Smooth muscle cell (in vitro differentiated cells): Measurements from ENCODE around the gene MIR17HG. TPM values are rescaled to one million over a fixed set of nuclear protein-coding genes. Genes with fewer than 3 reads are reported as not detected.
"Not testable (repeated sequence)": the region's sequence is repeated elsewhere in the genome, so short reads cannot be mapped to it uniquely, and the experiment has no call there.

Experiments used
- DNase-seq: peaks from one replicate; lab custom pipeline; 2025; ENCODE audit not compliant: unreplicated experiment; lab: John Stamatoyannopoulos, UW
- H2AFZ ChIP-seq: fragments of 200-600 bp; sonication (generic); 2 replicates; pipeline ENCODE4 v1.6.0; 2016; ENCODE audit warnings: antibody characterized with exemption, low read depth, mild to moderate bottlenecking
- H3F3A ChIP-seq: fragments of 200-600 bp; sonication (generic); 2 replicates; pipeline ENCODE4 v1.6.0; 2017; ENCODE audit warnings: antibody characterized with exemption, low read depth
- H3K27ac ChIP-seq: fragments of 200-600 bp; sonication (generic); 2 replicates; pipeline ENCODE4 v1.5.1; 2016; ENCODE audit warnings: low read depth, mild to moderate bottlenecking
- H3K27me3 ChIP-seq: fragments of 200-600 bp; sonication (generic); 2 replicates; pipeline ENCODE4 v1.6.1; 2016; ENCODE audit warnings: low read depth, mild to moderate bottlenecking
- H3K36me3 ChIP-seq: fragments of 200-600 bp; sonication (generic); 2 replicates; pipeline ENCODE4 v1.5.1; 2016; ENCODE audit warnings: low read depth
- H3K4me1 ChIP-seq: fragments of 200-600 bp; sonication (generic); 2 replicates; pipeline ENCODE4 v1.5.1; 2016; ENCODE audit warnings: low read depth
- H3K4me2 ChIP-seq: fragments of 200-600 bp; sonication (generic); 2 replicates; pipeline ENCODE4 v1.6.0; 2016; ENCODE audit warnings: mild to moderate bottlenecking
- H3K4me3 ChIP-seq: fragments of 200-600 bp; sonication (generic); 2 replicates; pipeline ENCODE4 v1.5.1; 2016; ENCODE audit warnings: mild to moderate bottlenecking
- H3K79me2 ChIP-seq: fragments of 200-600 bp; sonication (generic); 2 replicates; pipeline ENCODE4 v1.6.0; 2016; ENCODE audit warnings: low read depth, mild to moderate bottlenecking
- H3K9ac ChIP-seq: fragments of 200-600 bp; sonication (generic); 2 replicates; pipeline ENCODE4 v1.6.0; 2016; ENCODE audit warnings: low read depth
- H3K9me3 ChIP-seq: fragments of 200-600 bp; sonication (generic); replicated peaks from 2 replicates; pipeline ENCODE4 v1.5.1; 2016; ENCODE audit warnings: low read depth
- H4K20me1 ChIP-seq: fragments of 200-600 bp; sonication (generic); 2 replicates; pipeline ENCODE4 v1.6.0; 2016; ENCODE audit warnings: low read depth
- WGBS: methylation state at CpG from one replicate; pipeline ENCODE4 v1.1.7; 2016; ENCODE audit warnings: low lambda C conversion rate; 5-methylcytosine and 5-hydroxymethylcytosine counted together
- polyA plus RNA-seq: library from polyadenylated mRNA; unstranded; fragments of >200 nt; fragmentation: Nextera tagmentation; extraction: Ambion mirVana; gene quantifications from 2 replicates; pipeline ENCODE4 v1.2.1, GENCODE V29; 2016
- total RNA-seq: library from RNA; depleted of rRNA; stranded (reverse); fragments of >200 nt; gene quantifications from 2 replicates; pipeline ENCODE4 v1.2.3, GENCODE V29; 2014
- TF ChIP-seq, protein P1 (sequence below): fragments of 200-600 bp; sonication (generic); IDR thresholded peaks from 2 replicates; pipeline ENCODE4 v1.5.1; 2017; ENCODE audit warnings: borderline replicate concordance, mild to moderate bottlenecking, antibody characterized with exemption; ENCODE audit not compliant: insufficient read depth, poor library complexity, severe bottlenecking

Gene MIR17HG
- total and polyA plus RNA-seq, 2 experiments from 2014 or later: 0.07 to 0.54 TPM

- H4K20me1 ChIP-seq: no peaks in the 10 kb centered on the region
- no peak overlapping the region for H2AFZ ChIP-seq
- no peaks in the 10 kb centered on the region for H3F3A ChIP-seq
- H3K27ac ChIP-seq: no peak overlapping the region
- no peak overlapping the region for H3K9ac ChIP-seq
- H3K36me3 ChIP-seq: no peaks in the 10 kb centered on the region
- no peaks in the 10 kb centered on the region for H3K9me3 ChIP-seq
- H3K27me3 ChIP-seq: peaks cover 3% of the 10 kb centered on the region
- H3K4me2 ChIP-seq: no peak overlapping the region
- no peak overlapping the region for H3K4me3 ChIP-seq
- DNase-seq: no peak
- H3K79me2 ChIP-seq: no peaks in the 10 kb centered on the region
- TF ChIP-seq, protein P1, sequence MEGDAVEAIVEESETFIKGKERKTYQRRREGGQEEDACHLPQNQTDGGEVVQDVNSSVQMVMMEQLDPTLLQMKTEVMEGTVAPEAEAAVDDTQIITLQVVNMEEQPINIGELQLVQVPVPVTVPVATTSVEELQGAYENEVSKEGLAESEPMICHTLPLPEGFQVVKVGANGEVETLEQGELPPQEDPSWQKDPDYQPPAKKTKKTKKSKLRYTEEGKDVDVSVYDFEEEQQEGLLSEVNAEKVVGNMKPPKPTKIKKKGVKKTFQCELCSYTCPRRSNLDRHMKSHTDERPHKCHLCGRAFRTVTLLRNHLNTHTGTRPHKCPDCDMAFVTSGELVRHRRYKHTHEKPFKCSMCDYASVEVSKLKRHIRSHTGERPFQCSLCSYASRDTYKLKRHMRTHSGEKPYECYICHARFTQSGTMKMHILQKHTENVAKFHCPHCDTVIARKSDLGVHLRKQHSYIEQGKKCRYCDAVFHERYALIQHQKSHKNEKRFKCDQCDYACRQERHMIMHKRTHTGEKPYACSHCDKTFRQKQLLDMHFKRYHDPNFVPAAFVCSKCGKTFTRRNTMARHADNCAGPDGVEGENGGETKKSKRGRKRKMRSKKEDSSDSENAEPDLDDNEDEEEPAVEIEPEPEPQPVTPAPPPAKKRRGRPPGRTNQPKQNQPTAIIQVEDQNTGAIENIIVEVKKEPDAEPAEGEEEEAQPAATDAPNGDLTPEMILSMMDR: no peak
- H3K4me1 ChIP-seq: no peaks in the 10 kb centered on the region
Observed at GRCh38 chr13:91314888-91315287, 32.6 kb upstream of the MIR17HG start.

DNA sequence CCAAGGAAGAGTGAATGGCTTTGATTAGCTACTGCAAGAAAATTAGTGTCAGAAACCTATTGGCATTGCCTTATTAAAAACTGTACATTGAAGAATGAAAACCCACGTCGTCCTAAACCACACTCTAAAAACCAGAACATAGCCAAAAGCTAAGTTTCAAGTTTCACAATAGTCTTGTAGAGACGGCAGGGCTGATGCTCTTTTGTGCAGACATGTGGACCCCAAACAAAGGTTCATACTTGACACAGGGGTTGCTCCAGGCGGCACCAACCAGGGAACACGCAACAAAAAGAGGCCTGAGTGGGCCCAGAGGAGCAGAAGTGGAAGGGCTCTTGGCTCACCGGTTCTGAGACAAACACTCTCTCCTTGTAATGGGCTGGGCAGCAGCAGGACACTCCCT lies 28.6 kb upstream of the MIR17HG start:
- no peaks in the 10 kb centered on the region for H3K4me1 ChIP-seq
- H3K9me3 ChIP-seq: no peaks in the 10 kb centered on the region
- no peak overlapping the region for H2AFZ ChIP-seq
- TF ChIP-seq, protein P1: no peak
- H3K36me3 ChIP-seq: no peaks in the 10 kb centered on the region
- no peak overlapping the region for H3K4me2 ChIP-seq
- no peaks in the 10 kb centered on the region for H3F3A ChIP-seq
- peaks cover 8% of the 10 kb centered on the region for H3K27me3 ChIP-seq
- DNase-seq: no peak
- no peaks in the 10 kb centered on the region for H3K79me2 ChIP-seq
- no peak overlapping the region for H3K27ac ChIP-seq
- no peak overlapping the region for H3K9ac ChIP-seq
- 80% methylated on average over 6 of the region's 6 CpGs for WGBS
- H4K20me1 ChIP-seq: no peaks in the 10 kb centered on the region
- H3K4me3 ChIP-seq: no peak overlapping the region

GRCh38 chr13:91319996-91320395 lies 27.5 kb upstream of the MIR17HG start:
- TF ChIP-seq, protein P1: no peak
- H3K4me1 ChIP-seq: no peaks in the 10 kb centered on the region
- no peak overlapping the region for H2AFZ ChIP-seq
- no peak overlapping the region for H3K9ac ChIP-seq
- no peaks in the 10 kb centered on the region for H3F3A ChIP-seq
- H3K36me3 ChIP-seq: no peaks in the 10 kb centered on the region
- no peak overlapping the region for H3K27ac ChIP-seq
- no peaks in the 10 kb centered on the region for H4K20me1 ChIP-seq
- H3K9me3 ChIP-seq: no peaks in the 10 kb centered on the region
- no peak overlapping the region for H3K4me2 ChIP-seq
- H3K79me2 ChIP-seq: no peaks in the 10 kb centered on the region
- H3K4me3 ChIP-seq: no peak overlapping the region
- peaks cover 8% of the 10 kb centered on the region for H3K27me3 ChIP-seq
- DNase-seq: no peak
- 94% methylated on average over 8 of the region's 8 CpGs for WGBS

DNA sequence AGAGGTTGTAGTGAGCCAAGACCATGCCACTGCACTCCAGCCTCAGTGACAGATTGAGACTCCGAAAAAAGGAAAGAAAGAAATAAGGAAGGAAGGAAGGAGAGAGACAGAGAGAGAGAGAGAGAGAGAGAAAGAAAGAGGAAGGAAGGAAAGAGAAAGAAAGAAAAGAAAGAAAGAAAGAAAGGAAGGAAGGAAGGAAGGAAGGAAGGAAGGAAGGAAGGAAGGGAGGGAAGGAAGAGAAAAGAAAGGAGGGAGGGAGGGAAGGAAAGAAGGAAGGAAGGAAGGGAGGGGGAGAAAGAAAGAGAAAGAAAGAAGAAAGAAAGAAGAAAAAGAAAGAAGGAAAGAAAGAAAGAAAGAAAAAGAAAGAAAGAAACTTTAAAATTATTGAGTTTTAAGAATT lies 26.5 kb upstream of the MIR17HG start:
- H3K4me1 ChIP-seq, H3K4me3 ChIP-seq, H3K27me3 ChIP-seq, H3K27ac ChIP-seq, DNase-seq, H3K4me2 ChIP-seq, H3F3A ChIP-seq, H3K36me3 ChIP-seq, H4K20me1 ChIP-seq, H3K9me3 ChIP-seq, H3K9ac ChIP-seq, H2AFZ ChIP-seq, H3K79me2 ChIP-seq: not testable (repeated sequence)
- 19% methylated on average over 1 of the region's 1 CpG for WGBS
